Measurements from ENCODE around the gene CNTNAP2.

CNTNAP2 gene

GRCh38 chr7:147539685-147540084, 1423.1 kb downstream of the CNTNAP2 start:
- TF ChIP-seq, protein P1, sequence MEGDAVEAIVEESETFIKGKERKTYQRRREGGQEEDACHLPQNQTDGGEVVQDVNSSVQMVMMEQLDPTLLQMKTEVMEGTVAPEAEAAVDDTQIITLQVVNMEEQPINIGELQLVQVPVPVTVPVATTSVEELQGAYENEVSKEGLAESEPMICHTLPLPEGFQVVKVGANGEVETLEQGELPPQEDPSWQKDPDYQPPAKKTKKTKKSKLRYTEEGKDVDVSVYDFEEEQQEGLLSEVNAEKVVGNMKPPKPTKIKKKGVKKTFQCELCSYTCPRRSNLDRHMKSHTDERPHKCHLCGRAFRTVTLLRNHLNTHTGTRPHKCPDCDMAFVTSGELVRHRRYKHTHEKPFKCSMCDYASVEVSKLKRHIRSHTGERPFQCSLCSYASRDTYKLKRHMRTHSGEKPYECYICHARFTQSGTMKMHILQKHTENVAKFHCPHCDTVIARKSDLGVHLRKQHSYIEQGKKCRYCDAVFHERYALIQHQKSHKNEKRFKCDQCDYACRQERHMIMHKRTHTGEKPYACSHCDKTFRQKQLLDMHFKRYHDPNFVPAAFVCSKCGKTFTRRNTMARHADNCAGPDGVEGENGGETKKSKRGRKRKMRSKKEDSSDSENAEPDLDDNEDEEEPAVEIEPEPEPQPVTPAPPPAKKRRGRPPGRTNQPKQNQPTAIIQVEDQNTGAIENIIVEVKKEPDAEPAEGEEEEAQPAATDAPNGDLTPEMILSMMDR (IDR thresholded peaks at IDR 0.05; ENCODE audit: low read depth, low read length), result no peak
- no peak overlapping the region for H3K4me3 ChIP-seq (ENCODE audit: low read depth, low read length)

GRCh38 chr7:147540743-147541142, 1424.1 kb downstream of the CNTNAP2 start:
- TF ChIP-seq, protein P1 (IDR thresholded peaks at IDR 0.05; ENCODE audit: low read depth, low read length), result no peak
- no peak overlapping the region for H3K4me3 ChIP-seq (ENCODE audit: low read depth, low read length)

DNA sequence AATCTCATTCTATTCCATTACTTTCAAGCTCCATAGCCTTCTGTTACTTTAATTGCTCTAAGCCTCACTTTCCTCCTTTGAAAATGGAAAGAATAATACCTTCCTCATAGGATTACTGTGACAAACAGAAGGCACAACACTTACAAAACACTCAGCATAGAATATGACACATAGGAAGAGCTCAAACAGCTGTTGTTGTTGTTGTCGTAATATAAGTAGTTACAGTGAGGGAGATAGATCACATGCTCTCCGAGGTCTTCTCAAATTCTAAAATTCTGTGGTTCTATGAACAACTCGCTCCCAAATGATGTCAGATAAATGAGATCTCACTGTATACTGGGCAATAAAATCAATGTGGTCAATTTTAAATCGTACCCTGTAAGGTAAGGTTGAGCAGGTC, 1424.7 kb downstream of the CNTNAP2 start:
- H3K4me3 ChIP-seq (ENCODE audit: low read depth, low read length), result no peak overlapping the region
- TF ChIP-seq, protein P1 (IDR thresholded peaks at IDR 0.05; ENCODE audit: low read depth, low read length), result no peak

DNA sequence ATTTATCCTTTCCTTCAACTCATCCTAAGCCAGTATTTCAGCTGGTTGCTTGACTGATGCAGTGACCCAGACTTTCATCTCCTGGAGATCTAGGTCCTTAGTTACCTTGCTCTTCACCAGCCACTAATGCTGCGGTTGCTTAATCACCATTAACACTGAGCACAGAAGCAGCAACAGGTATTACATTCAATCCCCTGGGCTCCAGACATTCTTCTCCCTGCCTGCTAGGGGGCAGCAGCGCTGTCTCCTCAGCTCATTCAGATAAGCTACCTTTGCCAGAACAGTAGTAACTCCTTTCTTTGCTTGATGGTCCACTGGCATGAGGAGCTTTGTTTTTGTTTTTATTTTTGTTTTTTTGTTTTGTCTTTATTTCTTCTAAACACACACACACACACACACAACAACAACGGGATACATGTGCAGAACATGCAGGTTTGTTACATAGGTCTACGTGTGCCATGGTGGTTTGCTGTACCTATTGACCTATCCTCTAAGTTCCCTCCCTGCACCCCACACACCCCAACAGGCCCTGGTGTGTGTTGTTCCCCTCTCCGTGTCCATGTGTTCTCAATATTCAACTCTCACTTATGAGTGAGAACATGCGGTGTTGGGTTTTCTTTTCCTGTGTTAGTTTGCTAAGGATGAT, 1430.8 kb downstream of the CNTNAP2 start:
- H3K4me3 ChIP-seq (ENCODE audit: low read depth, low read length), result no peak overlapping the region
- TF ChIP-seq, protein P1 (IDR thresholded peaks at IDR 0.05; ENCODE audit: low read depth, low read length), result no peak

GRCh38 chr7:147556317-147556716, 1439.7 kb downstream of the CNTNAP2 start:
- TF ChIP-seq, protein P1 (IDR thresholded peaks at IDR 0.05; ENCODE audit: low read depth, low read length), result no peak

GRCh38 chr7:147563669-147564068, 1447.1 kb downstream of the CNTNAP2 start:
- no peak overlapping the region for H3K4me3 ChIP-seq (ENCODE audit: low read depth, low read length)
- TF ChIP-seq, protein P1 (IDR thresholded peaks at IDR 0.05; ENCODE audit: low read depth, low read length), result no peak

More at GRCh38 chr7:147556317-147556716, 1439.7 kb downstream of the CNTNAP2 start:
- no peak overlapping the region for H3K4me3 ChIP-seq (ENCODE audit: low read depth, low read length)

DNA sequence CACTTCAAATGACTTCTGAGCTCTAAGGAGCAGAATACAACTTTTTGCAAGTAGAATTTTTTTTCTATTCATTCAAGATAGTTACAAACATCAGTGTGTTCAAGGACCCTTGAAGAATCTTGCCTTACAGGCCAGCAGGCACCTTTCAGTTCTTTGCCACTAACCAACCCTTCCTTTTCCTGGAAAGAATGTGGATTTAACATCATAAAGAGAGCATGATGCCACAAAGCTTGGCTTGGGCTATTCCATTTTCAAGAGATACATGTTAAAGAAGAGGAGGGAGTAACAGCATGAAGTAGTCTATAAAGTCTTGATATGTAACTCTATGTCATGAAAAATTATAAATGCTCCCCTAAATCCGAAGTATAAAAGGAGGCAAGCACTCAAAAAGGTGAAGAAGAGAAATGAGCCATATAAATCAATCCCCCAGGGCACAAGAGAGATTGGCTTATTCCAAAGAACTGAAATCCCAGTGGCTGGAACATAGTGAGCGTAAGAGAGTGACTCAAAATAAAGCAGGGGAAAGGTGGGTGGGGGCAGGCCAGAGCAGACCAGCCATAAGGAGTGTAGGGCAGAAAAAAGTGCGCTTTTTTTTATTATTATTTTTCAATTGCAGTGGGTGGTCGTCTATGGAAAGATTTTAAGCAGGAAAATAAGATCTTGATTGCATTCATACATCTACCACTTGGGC, 1448.3 kb downstream of the CNTNAP2 start:
- H3K4me3 ChIP-seq (ENCODE audit: low read depth, low read length), result no peak overlapping the region

More for the DNA sequence above, 1448.3 kb downstream of the CNTNAP2 start:
- TF ChIP-seq, protein P1 (IDR thresholded peaks at IDR 0.05; ENCODE audit: low read depth, low read length), result no peak

Measured in WI38 (cell line).